K562 (cell line): ENCODE measurements around the gene ONECUT1.

Experiments used
- CTBP1 ChIP-seq: fragments of 450-650 bp; IDR thresholded peaks from 2 replicates; pipeline ENCODE4 v1.6.1; 2016; ENCODE audit warnings: borderline replicate concordance
- XRCC3 ChIP-seq: fragments of 450-650 bp; IDR thresholded peaks from 2 replicates; pipeline ENCODE4 v1.6.1; 2017; ENCODE audit warnings: mild to moderate bottlenecking, moderate library complexity
- TF ChIP-seq, protein P1 (sequence below), 3 experiments: IDR thresholded peaks in 2 of 3; conservative IDR thresholded peaks in 1 of 3; 2 replicates each; pipeline ENCODE4 v1.5.1; 2011 to 2012; ENCODE audit warnings: low read length in 3 of 3, mild to moderate bottlenecking in 3 of 3, control low read depth in 2 of 3, improper control_type of control experiment in 1 of 3, inconsistent platforms in 1 of 3, low read depth in 1 of 3, mixed read lengths in 1 of 3, moderate library complexity in 1 of 3; ENCODE audit not compliant: insufficient read depth in 2 of 3

DNA sequence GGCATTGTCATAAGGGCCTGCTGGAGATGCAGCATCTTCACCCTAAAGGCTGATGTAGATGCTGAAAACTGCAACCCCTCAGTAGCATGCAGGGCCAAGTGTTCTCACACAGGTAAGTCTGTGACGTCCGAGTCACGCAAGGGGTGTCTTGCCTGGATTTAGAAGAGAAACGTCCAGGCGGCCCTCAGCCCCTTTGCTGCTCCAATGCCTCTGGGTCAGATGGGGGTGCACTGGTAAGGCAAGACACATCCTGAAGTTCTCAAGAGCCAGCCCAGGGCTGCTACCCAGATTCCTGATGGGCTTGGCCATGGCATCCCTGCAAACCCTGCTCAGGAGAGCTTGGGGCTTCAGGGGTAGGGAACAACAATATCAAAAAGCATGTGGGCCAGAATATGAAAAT, 25.4 kb downstream of the ONECUT1 start:
- TF ChIP-seq, protein P1, sequence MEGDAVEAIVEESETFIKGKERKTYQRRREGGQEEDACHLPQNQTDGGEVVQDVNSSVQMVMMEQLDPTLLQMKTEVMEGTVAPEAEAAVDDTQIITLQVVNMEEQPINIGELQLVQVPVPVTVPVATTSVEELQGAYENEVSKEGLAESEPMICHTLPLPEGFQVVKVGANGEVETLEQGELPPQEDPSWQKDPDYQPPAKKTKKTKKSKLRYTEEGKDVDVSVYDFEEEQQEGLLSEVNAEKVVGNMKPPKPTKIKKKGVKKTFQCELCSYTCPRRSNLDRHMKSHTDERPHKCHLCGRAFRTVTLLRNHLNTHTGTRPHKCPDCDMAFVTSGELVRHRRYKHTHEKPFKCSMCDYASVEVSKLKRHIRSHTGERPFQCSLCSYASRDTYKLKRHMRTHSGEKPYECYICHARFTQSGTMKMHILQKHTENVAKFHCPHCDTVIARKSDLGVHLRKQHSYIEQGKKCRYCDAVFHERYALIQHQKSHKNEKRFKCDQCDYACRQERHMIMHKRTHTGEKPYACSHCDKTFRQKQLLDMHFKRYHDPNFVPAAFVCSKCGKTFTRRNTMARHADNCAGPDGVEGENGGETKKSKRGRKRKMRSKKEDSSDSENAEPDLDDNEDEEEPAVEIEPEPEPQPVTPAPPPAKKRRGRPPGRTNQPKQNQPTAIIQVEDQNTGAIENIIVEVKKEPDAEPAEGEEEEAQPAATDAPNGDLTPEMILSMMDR (IDR thresholded peaks at IDR 0.05 in 2 of 3, conservative IDR thresholded peaks at IDR 0.05 in 1 of 3; ENCODE audit: insufficient read depth in 2 of 3, low read depth in 1 of 3, low read length in 3 of 3): no peak
- TF ChIP-seq CTBP1: no peak
- TF ChIP-seq XRCC3: no peak
